ENCODE results near the gene CENPN.

GRCh38 chr16:80982646-80983045, 24.4 kb upstream of the CENPN start:
- TF ChIP-seq CTCF (IDR thresholded peaks at IDR 0.05) (no peak), POLR2A (IDR thresholded peaks at IDR 0.05) (no peak)

All from adrenal gland (tissue), 5 donors.